HG03521 (cell line): ENCODE data around the gene ENTPD5.
A peak's percentile ranks its signal among the peaks of the same experiment; 100 is the strongest.

Experiments used
- ATAC-seq: cut with Tn5 transposase; IDR thresholded peaks from one replicate; pipeline ENCODE4 v1.9.1; 2021; ENCODE audit warnings: mild to moderate bottlenecking, moderate library complexity; ENCODE audit not compliant: unreplicated experiment

The ENTPD5 gene, protein sequence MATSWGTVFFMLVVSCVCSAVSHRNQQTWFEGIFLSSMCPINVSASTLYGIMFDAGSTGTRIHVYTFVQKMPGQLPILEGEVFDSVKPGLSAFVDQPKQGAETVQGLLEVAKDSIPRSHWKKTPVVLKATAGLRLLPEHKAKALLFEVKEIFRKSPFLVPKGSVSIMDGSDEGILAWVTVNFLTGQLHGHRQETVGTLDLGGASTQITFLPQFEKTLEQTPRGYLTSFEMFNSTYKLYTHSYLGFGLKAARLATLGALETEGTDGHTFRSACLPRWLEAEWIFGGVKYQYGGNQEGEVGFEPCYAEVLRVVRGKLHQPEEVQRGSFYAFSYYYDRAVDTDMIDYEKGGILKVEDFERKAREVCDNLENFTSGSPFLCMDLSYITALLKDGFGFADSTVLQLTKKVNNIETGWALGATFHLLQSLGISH

DNA sequence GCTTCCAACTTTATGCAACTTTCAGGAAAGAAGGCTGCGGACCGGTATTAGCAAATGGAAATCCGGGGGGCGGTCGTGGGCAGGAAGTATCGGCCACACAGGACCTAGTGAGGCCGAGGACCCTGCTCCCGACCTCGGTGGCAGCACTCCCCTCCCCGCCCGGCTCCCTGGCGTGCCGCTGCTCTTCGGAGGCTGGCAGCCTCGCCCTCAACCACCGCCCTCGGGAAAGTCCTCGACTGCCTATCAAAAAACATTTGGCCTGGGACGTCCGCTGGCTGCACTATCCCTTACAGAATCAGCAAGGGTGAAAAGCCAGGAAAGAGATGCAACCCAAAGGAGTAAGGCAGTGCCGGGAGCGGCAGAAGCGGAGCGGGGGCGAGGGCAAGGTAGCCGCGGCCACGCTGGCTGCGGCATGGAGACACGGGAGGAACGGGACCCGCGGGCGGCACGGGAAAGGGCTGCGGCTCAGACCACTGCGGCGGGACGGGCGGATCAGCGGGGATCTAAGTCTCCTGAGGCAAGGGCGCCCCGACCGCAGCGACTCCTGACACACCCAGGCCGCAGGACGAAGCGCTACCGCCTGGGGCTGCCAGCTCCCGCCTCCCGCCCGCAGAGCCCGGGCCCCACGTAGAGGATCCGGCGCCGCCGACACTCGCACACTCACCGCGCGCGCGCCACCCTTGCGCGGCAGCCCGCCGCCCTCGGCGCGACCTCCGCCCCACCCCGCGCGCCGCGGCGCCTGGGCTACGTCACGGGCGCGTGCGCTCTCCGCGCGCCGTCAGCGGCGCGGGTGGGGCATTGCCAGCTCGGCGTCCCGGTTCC lies at the start of gene ENTPD5, which contains the start of gene BBOF1:
TSS of gene ENTPD5 (minus strand) at position 703 of the 822 bp plus-strand sequence. CDS start 31,186 bp downstream, outside the sequence.
TSS of gene BBOF1 (plus strand) at position 764 of the 822 bp plus-strand sequence. CDS start 130 bp downstream, outside the sequence.
- ATAC-seq = peak; percentile 95

DNA sequence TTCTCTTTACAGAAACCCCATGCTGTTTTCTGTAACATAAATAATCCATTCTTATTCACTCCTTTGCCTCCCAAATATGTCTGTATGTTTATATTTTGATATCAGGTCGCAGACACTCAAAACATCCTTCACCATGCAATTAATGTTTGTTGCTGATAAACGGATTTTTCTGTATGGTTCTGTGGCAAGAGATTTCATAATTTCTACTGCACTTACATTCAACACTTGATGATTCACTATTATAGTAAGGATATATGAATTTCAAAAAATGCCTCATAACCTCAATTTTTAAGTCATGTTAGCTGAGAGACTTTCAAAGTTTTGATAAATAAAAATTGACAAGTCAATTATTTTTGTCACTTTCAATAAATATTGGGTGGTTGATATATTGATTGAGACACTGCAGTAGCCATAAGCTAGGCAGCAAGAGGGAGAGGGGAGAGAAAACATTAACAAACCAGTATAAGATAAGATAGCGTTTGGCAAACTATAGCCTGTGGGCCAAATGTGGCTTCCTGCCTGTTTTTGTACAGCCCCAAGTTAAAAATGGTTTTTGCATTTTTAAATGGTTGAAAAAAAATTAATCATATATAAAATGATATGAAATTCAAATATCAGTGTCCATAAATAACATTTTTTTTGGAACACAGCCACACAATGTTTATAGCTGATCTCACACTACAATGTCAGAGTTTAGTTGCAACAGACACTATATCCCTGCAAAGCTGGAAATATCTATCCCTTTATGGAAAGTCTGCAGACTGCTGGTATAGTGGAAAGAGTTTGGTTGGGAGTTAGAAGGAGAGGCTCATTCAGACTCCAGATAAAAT lies 46.9 kb upstream of the ENTPD5 start:
- ATAC-seq = no peak

DNA sequence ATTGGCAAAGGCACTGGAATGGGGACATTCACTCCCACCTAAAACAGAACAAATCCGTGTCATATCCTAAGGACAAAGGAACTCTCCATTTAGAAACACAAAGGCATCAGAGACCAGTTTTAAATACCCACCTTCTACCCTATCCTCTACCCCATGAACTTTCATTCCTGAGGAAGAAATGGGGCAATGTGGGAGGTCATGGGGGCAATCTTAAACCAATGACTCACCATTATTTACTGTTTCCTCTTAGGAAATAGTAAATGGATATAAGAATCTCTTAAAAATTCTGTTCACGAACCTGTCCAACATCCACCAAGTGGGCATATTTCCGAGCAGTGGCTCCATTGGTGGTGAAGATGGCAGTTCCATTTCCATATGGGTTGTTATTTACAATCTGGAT lies 45.8 kb upstream of the ENTPD5 start:
- ATAC-seq = no peak

DNA sequence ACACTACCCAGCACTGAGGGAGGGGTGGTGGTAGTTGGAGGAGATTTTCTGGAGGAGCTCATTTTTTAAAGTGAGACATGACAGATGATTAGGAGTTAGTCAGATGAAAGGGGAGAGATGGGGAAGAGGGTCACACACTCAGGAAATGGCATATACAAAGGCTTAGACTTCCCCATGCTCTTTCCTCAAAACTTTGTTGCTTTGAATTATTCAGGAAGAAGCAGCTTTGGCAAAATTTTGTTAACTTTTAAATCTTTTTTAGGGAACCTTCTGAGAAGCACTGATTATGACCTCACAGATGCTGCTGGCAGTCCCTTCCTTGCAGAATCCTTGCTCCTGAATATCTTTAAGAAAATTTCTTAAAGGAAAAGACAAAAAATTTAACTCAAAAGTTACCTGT lies 45.3 kb upstream of the ENTPD5 start:
- no peak for ATAC-seq

DNA sequence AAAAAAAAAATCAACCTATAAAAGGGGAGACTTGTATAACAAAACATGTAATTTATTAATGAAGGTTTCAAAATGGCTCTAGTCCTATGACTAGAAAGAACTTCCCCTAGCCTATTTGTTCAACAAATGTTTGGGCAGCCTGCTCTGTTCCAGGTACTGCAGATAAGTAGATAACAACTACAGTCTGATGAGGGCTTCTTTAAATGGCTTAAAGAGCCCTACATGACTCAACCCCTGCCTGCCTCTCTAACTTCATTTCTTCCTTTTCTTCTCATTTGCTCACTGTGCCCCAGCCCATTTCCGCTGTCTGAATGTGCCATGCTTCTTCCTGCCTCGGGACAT lies 43.7 kb upstream of the ENTPD5 start:
- no peak for ATAC-seq

DNA sequence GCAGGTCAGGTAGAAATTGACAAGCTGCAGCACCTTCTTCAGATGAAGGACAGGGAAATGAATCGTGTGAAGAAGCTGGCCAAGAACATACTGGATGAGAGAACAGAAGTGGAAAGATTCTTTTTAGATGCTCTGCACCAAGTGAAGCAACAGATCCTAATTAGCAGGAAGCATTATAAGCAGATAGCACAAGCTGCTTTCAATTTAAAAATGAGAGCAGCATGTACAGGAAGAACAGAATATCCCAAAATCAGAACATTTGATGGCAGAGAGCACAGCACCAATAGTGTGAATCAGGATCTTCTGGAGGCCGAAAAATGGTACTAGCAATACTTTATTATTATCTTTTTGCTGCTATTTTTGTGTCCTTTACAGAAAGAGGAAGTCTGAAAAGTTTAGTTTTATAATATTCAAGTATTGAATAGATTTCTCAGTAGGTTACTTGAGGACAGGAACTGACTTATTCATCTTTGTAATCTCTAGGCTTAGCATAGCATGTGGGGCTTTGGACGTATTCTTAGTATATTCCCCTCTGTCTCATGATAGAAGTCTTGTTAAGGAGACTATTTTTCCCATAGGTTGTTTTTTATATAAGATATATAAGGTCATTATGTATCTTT lies 30.9 kb upstream of the ENTPD5 start:
- ATAC-seq = no peak

DNA sequence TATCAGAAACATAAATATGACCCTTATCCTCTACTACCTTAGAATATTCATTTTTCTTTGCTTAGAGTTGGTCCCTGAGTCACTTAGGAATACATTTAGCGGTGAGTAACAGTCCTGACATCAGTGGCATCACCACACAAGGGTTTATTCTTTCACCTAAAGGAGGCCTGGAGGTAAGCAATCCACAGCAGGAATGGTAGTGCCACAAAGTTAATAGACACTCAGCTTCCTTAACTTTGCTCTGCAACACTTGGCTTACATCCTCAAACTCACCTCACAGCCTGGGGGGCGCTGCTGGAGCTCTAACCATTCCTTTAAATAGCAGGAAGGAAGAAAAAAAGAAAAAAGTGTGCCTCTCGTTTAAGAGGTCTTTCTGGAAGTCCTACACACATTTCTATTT lies 29.2 kb upstream of the ENTPD5 start:
- ATAC-seq = no peak

DNA sequence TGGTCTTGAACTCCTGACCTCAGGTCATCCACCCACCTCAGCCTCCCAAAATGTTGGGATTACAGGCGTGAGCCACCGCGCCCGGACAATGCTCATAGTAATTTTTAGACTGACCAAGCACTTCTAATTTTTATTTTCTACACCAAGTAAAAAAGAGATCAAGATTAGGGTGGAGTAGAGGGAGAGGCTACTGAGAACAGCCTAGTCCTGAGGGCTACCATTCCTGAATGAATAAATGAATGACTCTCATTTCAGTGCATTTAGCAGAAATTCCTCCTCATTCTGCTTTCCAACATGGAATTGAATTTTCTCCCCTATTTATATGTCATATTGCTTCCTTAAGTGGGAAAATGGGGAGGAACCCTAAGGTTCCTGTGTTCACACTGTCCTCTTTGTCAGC lies 26.4 kb upstream of the ENTPD5 start:
- no peak for ATAC-seq

DNA sequence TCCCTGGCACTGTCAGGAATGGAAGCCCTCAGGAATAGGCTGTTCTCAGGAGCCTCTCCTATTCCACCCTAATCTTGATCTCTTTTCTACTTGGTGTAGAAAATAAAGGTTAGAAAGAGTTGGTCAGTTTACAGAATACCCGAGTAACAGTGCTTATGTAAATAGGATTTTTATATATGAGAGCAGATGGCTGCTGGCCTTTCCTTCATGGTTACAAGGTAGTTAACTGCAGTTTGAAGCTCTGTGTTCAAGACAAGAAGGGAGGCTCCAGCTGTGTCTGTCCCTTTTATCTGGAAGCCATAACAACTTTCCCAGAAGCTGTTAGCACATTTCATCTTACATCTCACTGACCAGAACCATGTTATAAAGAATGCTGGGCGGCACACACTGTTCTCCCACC lies 23.2 kb upstream of the ENTPD5 start:
- ATAC-seq = no peak

DNA sequence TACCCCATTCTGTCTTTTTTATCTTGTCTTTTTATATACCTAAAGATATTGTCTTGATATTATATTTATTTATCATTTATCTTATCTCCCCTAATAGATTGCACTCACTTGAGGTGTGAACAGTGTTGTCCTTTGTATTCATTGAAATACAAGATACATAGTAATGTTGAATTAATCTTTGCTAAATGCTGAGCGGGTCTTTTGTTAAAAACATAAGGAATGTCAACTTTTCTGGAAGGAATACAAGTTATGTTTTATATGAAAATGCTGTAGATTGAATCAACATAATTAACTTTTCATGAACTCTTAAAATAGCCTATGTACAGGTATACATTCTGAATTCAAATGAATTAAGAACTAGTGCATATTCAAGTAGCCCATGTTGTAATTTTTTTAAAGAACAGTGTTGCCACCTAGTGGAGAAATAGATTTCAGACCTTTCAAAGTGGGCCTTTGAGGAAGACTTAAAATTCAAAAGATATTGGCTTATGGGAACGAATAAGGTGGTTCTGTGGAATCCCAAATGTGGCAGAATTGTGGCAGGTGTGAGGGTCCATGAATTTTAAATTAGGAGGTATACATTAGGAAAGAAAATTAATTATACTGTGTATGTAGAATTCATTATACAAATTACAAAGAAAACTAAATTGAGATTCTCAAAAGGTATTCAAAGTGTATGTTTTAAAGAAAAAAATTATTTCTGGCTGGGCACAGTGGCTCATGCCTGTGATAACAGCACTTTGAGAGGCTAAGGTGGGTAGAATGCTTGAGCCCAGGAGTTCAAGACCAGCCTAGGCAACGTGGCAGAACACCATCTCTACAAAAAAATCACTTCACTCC lies 19.2 kb upstream of the ENTPD5 start:
- no peak for ATAC-seq

DNA sequence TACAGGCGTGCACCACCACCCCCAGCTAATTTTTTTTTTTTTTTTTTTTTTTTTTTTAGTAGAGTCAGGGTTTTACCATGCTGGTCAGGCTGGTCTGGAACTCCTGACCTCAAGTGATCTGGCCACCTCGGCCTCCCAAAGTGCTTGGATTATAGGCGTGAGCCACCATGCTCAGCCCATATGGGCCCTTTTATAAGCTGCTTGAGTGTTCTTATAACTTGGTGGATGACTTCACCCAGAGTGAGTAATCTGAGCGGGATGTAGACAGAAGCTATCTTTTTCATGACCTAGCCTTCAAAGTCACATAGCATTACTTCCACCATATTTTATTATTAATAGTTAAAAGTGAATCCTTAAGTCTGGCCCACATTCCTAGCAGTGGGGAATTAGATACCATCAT lies 16.5 kb upstream of the ENTPD5 start:
- no peak for ATAC-seq

DNA sequence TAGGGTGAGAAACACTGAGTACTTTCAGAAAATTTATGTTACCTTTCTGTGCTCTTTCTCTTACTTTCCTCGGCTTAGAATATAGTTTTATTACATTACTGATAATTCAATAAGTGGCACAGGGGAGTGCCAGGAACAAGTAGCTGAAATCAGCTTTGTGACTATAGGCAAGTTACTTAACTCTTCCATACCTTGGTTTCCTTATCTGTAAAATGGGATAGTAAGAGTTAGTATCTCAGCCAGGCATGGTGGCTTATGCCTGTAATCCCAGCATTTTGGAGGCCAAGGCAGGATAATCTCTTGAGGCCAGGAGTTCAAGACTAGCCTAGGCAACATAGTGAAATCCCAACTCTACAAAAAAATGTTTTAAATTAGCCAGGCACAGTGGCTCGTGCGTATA lies 15.5 kb upstream of the ENTPD5 start:
- ATAC-seq = no peak

DNA sequence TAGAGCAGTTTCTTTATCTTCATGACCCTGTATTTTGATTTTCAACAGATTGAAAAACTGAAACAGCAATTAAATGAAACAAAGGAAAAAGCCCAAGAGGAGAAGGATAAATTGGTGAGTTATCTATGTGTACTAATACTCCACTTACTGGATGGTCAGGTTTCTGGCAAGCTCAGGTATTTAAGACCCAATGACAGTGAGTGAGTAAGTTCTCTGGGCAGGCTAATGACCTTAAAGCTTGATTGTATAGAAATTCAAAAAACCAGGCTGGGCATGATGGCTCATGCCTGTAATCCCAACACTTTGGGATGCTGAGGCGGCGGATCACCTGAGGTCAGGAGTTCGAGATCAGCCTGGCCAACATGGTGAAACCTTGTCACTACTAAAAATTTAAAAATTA lies 10.0 kb upstream of the ENTPD5 start:
- no peak for ATAC-seq

DNA sequence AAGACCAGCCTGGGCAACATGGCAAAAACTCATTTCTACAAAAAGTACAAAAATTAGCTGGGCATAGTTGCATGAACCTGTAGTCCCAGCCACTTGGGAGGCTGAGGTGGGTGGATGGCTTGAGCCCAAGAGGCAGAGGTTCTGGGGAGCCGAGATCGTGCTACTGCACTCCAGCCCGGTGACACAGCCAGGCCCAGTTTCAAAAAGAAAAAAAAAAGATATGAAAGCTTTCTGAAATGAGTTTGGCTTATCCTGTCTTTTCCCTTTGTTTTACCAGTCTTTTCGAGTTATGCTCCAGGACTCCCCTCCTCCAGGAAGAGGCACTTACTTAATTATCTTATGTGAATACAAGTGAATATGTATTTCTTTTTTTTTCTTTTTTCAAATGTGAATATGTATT lies 3.3 kb upstream of the ENTPD5 start:
- ATAC-seq = no peak

DNA sequence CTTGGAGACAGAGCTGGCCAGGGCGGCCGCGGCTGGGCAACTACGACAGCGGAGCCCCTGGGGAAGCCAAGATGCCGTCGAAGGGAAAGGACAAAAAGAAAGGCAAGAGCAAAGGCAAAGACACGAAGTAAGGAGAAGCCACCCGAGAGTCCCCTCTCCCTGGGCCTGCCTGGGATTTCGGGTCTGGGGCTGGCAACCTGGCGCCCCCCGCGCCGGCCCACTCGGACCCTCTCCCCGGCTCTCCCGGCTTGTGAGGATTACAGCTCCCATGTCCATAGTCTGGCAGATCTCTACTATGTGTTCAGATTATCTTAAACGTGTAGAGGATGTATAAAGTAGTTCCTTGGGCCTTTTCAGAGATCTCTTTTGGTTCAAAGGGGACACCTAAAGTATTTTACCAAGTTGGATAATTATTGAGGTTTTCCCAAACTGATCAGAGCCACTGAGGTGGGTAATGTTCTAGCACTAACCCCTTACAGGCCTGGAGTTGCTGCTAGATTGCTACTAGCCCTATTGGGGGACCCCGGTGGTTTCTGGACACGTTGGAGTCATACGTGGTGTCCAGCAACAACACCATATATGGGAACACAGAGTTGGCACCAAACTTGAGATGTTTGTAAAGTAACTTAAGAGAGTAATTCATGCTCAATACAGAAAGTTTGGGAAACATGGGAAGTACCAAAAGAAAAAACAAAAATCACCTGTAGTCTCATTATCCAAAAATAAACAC lies 485 bp upstream of the ENTPD5 start:
- no peak for ATAC-seq

DNA sequence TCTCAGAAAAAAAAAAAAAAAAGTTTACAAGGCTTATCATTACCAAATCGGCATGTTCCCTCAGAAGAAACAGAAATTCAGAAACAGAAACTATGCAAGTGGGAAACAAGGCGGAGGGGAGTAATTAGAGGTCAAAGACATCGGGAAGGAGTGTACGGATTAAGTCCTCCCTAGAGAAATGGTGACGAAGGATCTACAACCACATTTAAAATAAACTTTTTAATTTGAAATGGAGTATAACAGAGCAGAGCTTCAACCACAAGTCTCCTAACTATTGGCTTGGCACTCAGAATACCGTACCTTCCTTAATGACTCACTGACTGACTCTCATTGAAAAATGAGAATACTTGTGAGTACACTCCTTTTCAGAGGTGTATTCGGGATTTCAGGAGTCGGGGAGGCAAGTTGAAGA lies 908 bp downstream of the ENTPD5 start:
- no peak for ATAC-seq

DNA sequence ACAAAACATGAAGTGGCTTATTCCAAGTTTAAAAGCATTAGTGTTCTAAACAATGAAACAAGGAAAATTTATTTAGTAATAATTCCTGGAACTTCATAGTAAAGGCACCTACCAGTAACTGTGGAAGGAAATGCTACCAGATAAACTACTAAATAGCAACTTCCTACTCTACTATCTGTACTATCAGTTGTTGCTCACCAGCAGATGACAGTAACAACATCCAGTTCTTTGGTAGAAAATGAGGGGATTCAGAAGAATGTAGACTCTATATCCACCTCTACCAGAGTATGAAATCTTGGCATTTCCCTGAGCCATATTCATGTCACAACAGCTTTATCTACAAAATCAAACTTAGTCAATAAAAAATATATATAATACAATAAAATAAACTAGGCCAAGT lies 3.1 kb downstream of the ENTPD5 start:
- ATAC-seq = no peak

DNA sequence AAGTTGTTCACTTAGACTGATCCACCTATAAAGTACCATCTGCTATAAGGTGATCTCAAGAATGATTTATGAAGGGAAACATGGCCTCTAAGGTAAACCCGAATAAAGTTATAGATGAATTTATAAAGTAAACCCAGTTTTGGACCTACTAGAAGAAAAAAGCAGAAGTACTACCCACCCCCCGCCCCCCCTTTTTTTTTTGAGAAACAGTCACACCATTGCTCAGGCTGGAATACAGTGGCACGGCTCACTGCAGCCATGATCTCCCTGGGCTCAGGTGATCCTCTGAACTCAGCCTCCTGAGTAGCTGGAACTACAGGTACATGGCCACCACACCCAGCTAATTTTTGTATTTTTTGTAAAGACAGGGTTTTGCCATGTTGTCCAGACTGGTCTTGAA lies 3.9 kb downstream of the ENTPD5 start:
- no peak for ATAC-seq

DNA sequence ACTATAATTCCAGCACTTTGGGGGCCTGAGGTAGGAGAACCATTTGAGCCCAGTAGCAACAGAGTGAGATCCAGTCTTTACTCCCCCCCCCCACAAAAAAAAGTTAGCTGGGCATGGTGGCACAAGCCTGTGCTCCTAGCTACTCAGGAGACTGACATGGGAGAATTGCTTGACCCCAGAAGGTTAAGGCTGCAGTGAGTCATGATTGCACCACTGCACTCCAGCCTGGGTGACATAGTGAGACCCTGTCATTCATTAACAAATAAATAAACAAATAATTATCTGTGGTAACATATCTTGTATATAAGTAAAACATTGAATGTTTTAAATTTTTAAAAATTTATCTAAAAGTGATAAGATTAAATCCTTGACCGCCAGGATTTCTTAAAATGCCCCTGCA lies 4.8 kb downstream of the ENTPD5 start:
- ATAC-seq = no peak
